HEK293 (cell line): Measurements from ENCODE around the gene FAM200C.

ENCODE experiments used
- RBAK ChIP-seq: fragments of 450-650 bp; formaldehyde crosslinking; IDR thresholded peaks from 2 replicates; pipeline ENCODE4 v1.5.1; 2016; ENCODE audit warnings: missing biosample characterization, missing genetic modification characterization
- ZBTB1 ChIP-seq: fragments of 450-650 bp; formaldehyde crosslinking; IDR thresholded peaks from 2 replicates; pipeline ENCODE4 v1.5.1; 2016; ENCODE audit warnings: missing biosample characterization, missing genetic modification characterization
- ZFP69B ChIP-seq: fragments of 450-650 bp; formaldehyde crosslinking; IDR thresholded peaks from 2 replicates; pipeline ENCODE4 v1.5.1; 2016; ENCODE audit warnings: missing biosample characterization, missing genetic modification characterization
- ZNF121 ChIP-seq: fragments of 450-650 bp; formaldehyde crosslinking; IDR thresholded peaks from 2 replicates; pipeline ENCODE4 v1.5.1; 2016; ENCODE audit warnings: missing biosample characterization, missing genetic modification characterization
- ZNF24 ChIP-seq: fragments of 450-650 bp; formaldehyde crosslinking; IDR thresholded peaks from 2 replicates; pipeline ENCODE4 v1.5.1; 2016; ENCODE audit warnings: missing biosample characterization, missing genetic modification characterization
- ZNF423 ChIP-seq: fragments of 450-650 bp; formaldehyde crosslinking; IDR thresholded peaks from 2 replicates; pipeline ENCODE4 v1.5.1; 2016; ENCODE audit warnings: missing biosample characterization, missing genetic modification characterization
- ZNF501 ChIP-seq: fragments of 450-650 bp; formaldehyde crosslinking; IDR thresholded peaks from 2 replicates; pipeline ENCODE4 v1.5.1; 2016; ENCODE audit warnings: missing biosample characterization, missing genetic modification characterization
- ZNF560 ChIP-seq: fragments of 450-650 bp; formaldehyde crosslinking; IDR thresholded peaks from 2 replicates; pipeline ENCODE4 v1.5.1; 2017; ENCODE audit warnings: missing biosample characterization, missing genetic modification characterization, borderline replicate concordance
- TF ChIP-seq, protein P1 (sequence below): fragments of 450-650 bp; formaldehyde crosslinking; IDR thresholded peaks from 2 replicates; pipeline ENCODE4 v1.5.1; 2016; ENCODE audit warnings: missing biosample characterization, missing genetic modification characterization

DNA sequence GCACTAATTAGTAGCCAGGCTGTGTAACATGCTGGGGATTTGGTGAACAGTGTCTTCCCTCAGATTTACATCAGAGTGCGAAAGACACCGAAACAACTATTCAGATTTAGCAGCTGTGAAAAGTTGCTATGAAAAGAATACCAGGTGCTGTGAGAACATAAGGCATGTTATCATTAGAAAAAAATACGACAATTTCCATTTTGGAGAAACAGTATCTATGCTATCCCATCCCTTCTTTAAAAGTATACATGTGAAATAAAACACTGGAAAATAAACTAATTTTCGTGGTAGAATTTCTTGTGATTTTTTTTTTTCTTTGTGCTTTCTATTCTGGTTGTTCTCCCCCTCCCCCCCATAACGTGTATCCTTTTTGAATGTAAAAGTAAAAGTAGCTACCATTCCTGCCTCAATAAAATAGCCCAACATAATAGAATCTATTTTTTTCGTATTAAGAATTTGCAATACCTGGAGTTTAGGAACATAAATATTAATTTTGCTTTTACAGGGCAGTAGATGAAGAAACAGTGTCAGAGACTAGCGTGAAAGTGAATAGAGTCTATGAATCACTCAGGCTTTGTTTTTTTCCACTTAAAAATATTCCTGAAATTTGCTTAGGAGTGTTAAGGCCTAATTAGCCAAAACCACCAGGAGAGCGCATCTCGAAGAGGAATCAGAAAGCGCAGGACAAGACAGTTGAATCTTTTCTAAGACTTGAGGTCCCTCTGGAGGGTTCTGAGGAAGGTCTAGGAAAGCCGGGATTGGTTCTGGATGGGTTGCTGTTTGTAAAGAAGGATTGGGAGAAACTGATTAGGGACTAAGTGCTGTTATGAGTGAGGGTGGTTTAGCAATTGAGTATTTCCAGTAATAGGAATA, 19.8 kb upstream of the FAM200C start:
- TF ChIP-seq ZNF423 (tag by site-specific recombination), result no peak
- no peak for TF ChIP-seq ZBTB1
- 0 out of 2 replicates have a peak, but pooled peaks have one; percentile 9 for TF ChIP-seq ZNF24 (tag by site-specific recombination)
- TF ChIP-seq ZNF560, result no peak
- TF ChIP-seq, protein P1, sequence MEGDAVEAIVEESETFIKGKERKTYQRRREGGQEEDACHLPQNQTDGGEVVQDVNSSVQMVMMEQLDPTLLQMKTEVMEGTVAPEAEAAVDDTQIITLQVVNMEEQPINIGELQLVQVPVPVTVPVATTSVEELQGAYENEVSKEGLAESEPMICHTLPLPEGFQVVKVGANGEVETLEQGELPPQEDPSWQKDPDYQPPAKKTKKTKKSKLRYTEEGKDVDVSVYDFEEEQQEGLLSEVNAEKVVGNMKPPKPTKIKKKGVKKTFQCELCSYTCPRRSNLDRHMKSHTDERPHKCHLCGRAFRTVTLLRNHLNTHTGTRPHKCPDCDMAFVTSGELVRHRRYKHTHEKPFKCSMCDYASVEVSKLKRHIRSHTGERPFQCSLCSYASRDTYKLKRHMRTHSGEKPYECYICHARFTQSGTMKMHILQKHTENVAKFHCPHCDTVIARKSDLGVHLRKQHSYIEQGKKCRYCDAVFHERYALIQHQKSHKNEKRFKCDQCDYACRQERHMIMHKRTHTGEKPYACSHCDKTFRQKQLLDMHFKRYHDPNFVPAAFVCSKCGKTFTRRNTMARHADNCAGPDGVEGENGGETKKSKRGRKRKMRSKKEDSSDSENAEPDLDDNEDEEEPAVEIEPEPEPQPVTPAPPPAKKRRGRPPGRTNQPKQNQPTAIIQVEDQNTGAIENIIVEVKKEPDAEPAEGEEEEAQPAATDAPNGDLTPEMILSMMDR, result no peak
- TF ChIP-seq ZFP69B (tag by site-specific recombination), result no peak
- no peak for TF ChIP-seq ZNF121 (tag by site-specific recombination)
- no peak for TF ChIP-seq ZNF501 (tag by site-specific recombination)
- TF ChIP-seq RBAK (tag by site-specific recombination), result no peak
